Panc1 (cell line): ENCODE data around the gene NEURL1B. TPM values are rescaled to one million over a fixed set of nuclear protein-coding genes. Genes with fewer than 3 reads are reported as not detected.

Experiments used
- ATAC-seq: fragments of 200-7000 bp; cut with Tn5 transposase; 2 replicates; pipeline ENCODE4 v1.9.1; 2020; ENCODE audit warnings: mild to moderate bottlenecking, moderate library complexity
- BruUV-seq: library from RNA; stranded (reverse); fragments of 400-500 nt; replicated peaks from 2 replicates; lab custom pipeline; 2021; lab: Mats Ljungman, UMichigan
- CTCF ChIA-PET: fragments of 300-600 bp; sonication (Branson Sonifier 250); formaldehyde crosslinking; loops from one replicate; lab custom pipeline; 2022; ENCODE audit warnings: antibody characterized with exemption; lab: Charles Lee
- POLR2A ChIA-PET: fragments of 300-600 bp; sonication (Branson Sonifier 250); formaldehyde crosslinking; loops from one replicate; lab custom pipeline; 2022; ENCODE audit warnings: antibody characterized with exemption; lab: Charles Lee
- DNase-seq: peaks from one replicate; pipeline ENCODE4 v3.0.0-alpha.2; 2010; ENCODE audit warnings: low read depth, low spot score
- H3K27ac ChIP-seq: 2 replicates; pipeline ENCODE4 v1.5.1; 2011; ENCODE audit warnings: mild to moderate bottlenecking, low read length, inconsistent platforms
- H3K27me3 ChIP-seq: fragments of 200-500 bp; sonication (Bioruptor generic); 2 replicates; pipeline ENCODE4 v1.6.0; 2014; ENCODE audit warnings: low read length, inconsistent platforms; ENCODE audit not compliant: control insufficient read depth, insufficient read depth
- H3K36me3 ChIP-seq: fragments of 200-500 bp; sonication (Bioruptor generic); 2 replicates; pipeline ENCODE4 v1.5.1; 2014; ENCODE audit warnings: inconsistent platforms, mild to moderate bottlenecking, low read length, moderate library complexity; ENCODE audit not compliant: control insufficient read depth, insufficient read depth
- H3K4me1 ChIP-seq: 2 replicates; pipeline ENCODE4 v1.5.1; 2011; ENCODE audit warnings: inconsistent platforms, mild to moderate bottlenecking, low read length, moderate library complexity; ENCODE audit not compliant: control insufficient read depth, insufficient read depth
- H3K4me3 ChIP-seq, 2 experiments: 2 replicates each; pipeline ENCODE4 v1.5.1; 2011 to 2012; ENCODE audit warnings: low read depth in 2 of 2, low read length in 2 of 2, mild to moderate bottlenecking in 2 of 2, inconsistent platforms in 1 of 2, moderate library complexity in 1 of 2
- H3K9me3 ChIP-seq: fragments of 200-500 bp; sonication (Bioruptor generic); 2 replicates; pipeline ENCODE4 v1.5.1; 2014; ENCODE audit warnings: low read depth, mild to moderate bottlenecking, inconsistent platforms, low read length, moderate library complexity; ENCODE audit not compliant: control insufficient read depth, insufficient read depth
- CTCF ChIP-seq: fragments of 450-650 bp; IDR thresholded peaks from 2 replicates; pipeline ENCODE4 v1.5.1; 2017; ENCODE audit warnings: mild to moderate bottlenecking
- POLR2AphosphoS5 ChIP-seq: IDR thresholded peaks from 2 replicates; pipeline ENCODE4 v1.6.1; 2012; ENCODE audit warnings: mild to moderate bottlenecking, low read depth, low read length, moderate library complexity
- REST ChIP-seq, 2 experiments: IDR thresholded peaks; 2 replicates each; pipeline ENCODE4 v1.6.1; 2011 to 2012; ENCODE audit warnings: low read depth in 2 of 2, control low read depth in 1 of 2, low read length in 1 of 2, mild to moderate bottlenecking in 1 of 2, moderate library complexity in 1 of 2; ENCODE audit not compliant: insufficient read depth in 1 of 2
- SIN3A ChIP-seq: IDR thresholded peaks from 2 replicates; pipeline ENCODE4 v1.6.1; 2012; ENCODE audit warnings: low read depth, mild to moderate bottlenecking, low read length, moderate library complexity, borderline replicate concordance; ENCODE audit not compliant: insufficient read depth
- TCF7L2 ChIP-seq: IDR thresholded peaks from 2 replicates; pipeline ENCODE4 v1.6.1; 2011; ENCODE audit warnings: mild to moderate bottlenecking, low read depth, low read length, inconsistent platforms
- in situ Hi-C: cut with HindIII; loops from 2 replicates; pipeline ENCODE4 v1.10.0; 2016; ENCODE audit warnings: low sequenced_read_pairs, low pct_unique_long_range_greater_than_20kb
- intact Hi-C: fragments of 100-400 bp; cut with micrococcal nuclease; formaldehyde crosslinking; loops from one replicate; pipeline ENCODE4 v1.10.0; 2022; ENCODE audit not compliant: unreplicated experiment
- total RNA-seq: library from RNA; stranded (reverse); gene quantifications from one replicate; pipeline ENCODE4 v1.2.1, GENCODE V29; 2021; ENCODE audit not compliant: unreplicated experiment

Gene NEURL1B
- total RNA-seq, 1 experiment from 2014 or later: 5.3 TPM

GRCh38 chr5:172713809-172714490, 72.9 kb downstream of the NEURL1B start:
- Histone ChIP-seq H3K27me3 (no peaks in the 10 kb centered on the region), H3K9me3 (no peaks in the 10 kb centered on the region), H3K4me1 (peaks cover 42% of the 10 kb centered on the region), H3K27ac (peak overlapping the region; percentile 66), H3K4me3 (no peak overlapping the region), H3K36me3 (no peaks in the 10 kb centered on the region)
- ChIA-PET CTCF (interaction anchor here (0.6 to 1.7 kb wide), 16 partner anchors 11 to 245 kb away, joined by 3 to 15 read pairs (median 4); partner anchors contain the start of genes DUSP1 and RPL26L1), POLR2A (interaction anchor here (0.6 to 1.0 kb wide), 3 partner anchors 65 to 287 kb away, joined by 3 to 7 read pairs (median 4); no protein-coding TSS in a partner anchor)
- TF ChIP-seq POLR2AphosphoS5 (no peak), REST (IDR thresholded peaks at IDR 0.05; ENCODE audit: insufficient read depth in 1 of 2, low read depth in 2 of 2, low read length in 1 of 2) (no peak), SIN3A (no peak), CTCF (no peak), TCF7L2 (no peak)
- no peak for DNase-seq
- no peak for ATAC-seq
- in situ Hi-C loops: no loop called here
- BruUV-seq: no TSS peak
- intact Hi-C loops: loop anchor here (1.0 to 10.0 kb wide), 4 partner anchors 151 to 243 kb away; partner anchors contain the start of gene RPL26L1

- POLR2A ChIA-PET: interaction anchor here (0.6 to 1.0 kb wide), 3 partner anchors 65 to 186 kb away, joined by 3 to 7 read pairs (median 4); no protein-coding TSS in a partner anchor
- Histone ChIP-seq H3K27ac (peak overlapping the region; percentile 66), H3K36me3 (no peaks in the 10 kb centered on the region), H3K27me3 (no peaks in the 10 kb centered on the region), H3K9me3 (no peaks in the 10 kb centered on the region), H3K4me3 (no peak overlapping the region), H3K4me1 (peaks cover 42% of the 10 kb centered on the region)
- ATAC-seq (peak; percentile 76), DNase-seq (peak; percentile 47)
- BruUV-seq: no TSS peak
- TF ChIP-seq SIN3A: no peak
- peak; percentile 95 for TF ChIP-seq CTCF
- CTCF ChIA-PET: interaction anchor here (0.5 to 1.7 kb wide), 20 partner anchors 10 to 244 kb away, joined by 3 to 15 read pairs (median 3); partner anchors contain the start of genes DUSP1 and RPL26L1
- intact Hi-C loops (loop anchor here (5.0 to 10.0 kb wide), 3 partner anchors 150 to 243 kb away; partner anchors contain the start of gene RPL26L1), in situ Hi-C loops (no loop called here)
These were observed 73.7 kb downstream of the NEURL1B start for GRCh38 chr5:172714491-172715420.
